Activated CD8-positive, alpha-beta memory T cell treated with anti-CD3 and anti-CD28 coated beads for 36 hours (primary cell): ENCODE results near the gene CYP19A1. TPM values are rescaled to one million over a fixed set of nuclear protein-coding genes. Genes with fewer than 3 reads are reported as not detected.

Experiments
- CTCF ChIA-PET: fragments of 350-600 bp; sonication (Branson Sonifier 250); formaldehyde crosslinking; loops from one replicate; lab custom pipeline; 2021; ENCODE audit warnings: antibody characterized with exemption; lab: Charles Lee
- POLR2A ChIA-PET: fragments of 350-600 bp; sonication (Branson Sonifier 250); formaldehyde crosslinking; loops from one replicate; lab custom pipeline; 2021; ENCODE audit warnings: antibody characterized with exemption; lab: Charles Lee
- total RNA-seq, 2 experiments: library from RNA; stranded (reverse); gene quantifications; one replicate each; pipeline ENCODE4 v1.2.3, GENCODE V29; 2021

The CYP19A1 gene
- total RNA-seq = not detected

DNA sequence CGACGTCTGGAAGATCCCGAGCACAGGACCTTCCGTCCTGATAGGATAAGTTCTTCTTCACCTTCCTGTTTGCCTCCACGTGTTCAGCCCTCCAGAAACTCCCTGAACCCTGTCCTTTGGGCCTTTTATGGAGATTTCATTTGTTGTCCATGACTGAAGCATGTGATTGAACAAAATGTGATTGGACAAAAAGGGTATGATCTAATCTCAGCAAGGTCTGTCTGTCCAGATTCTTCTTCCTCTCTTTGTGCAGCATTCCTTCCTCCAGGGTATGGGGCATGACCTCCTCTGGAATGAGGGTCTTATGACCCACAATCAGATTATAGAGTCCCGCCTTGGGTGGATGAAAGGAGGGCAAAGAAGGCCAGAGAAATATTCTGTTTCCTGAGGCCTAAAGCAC is at the start of gene CYP19A1:
Gene CYP19A1 (minus strand): TSS at position 101 of the 400 bp plus-strand sequence. CDS start 95,684 bp downstream, outside the sequence.
- CTCF ChIA-PET = no interaction called here

DNA sequence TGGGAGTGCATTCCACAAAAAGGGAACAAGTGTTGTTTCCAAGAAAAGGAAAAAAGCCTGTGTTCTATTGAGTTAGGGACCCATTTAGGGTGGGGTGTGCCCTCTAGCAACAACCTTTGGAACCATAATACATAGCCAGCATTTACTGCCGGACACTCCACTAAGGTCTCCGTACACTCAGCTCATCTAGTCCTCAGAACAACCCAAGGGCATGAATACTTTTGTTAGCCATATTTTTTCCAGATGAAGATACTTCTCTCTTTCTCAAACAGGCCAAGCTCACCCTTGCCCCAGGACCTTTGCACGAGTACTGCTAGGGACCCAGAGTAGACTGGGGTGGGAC is 49.3 kb upstream of the CYP19A1 start:
- ChIA-PET POLR2A (no interaction called here), CTCF (no interaction called here)

More for the DNA sequence above, at the start of gene CYP19A1:
- POLR2A ChIA-PET = no interaction called here

DNA sequence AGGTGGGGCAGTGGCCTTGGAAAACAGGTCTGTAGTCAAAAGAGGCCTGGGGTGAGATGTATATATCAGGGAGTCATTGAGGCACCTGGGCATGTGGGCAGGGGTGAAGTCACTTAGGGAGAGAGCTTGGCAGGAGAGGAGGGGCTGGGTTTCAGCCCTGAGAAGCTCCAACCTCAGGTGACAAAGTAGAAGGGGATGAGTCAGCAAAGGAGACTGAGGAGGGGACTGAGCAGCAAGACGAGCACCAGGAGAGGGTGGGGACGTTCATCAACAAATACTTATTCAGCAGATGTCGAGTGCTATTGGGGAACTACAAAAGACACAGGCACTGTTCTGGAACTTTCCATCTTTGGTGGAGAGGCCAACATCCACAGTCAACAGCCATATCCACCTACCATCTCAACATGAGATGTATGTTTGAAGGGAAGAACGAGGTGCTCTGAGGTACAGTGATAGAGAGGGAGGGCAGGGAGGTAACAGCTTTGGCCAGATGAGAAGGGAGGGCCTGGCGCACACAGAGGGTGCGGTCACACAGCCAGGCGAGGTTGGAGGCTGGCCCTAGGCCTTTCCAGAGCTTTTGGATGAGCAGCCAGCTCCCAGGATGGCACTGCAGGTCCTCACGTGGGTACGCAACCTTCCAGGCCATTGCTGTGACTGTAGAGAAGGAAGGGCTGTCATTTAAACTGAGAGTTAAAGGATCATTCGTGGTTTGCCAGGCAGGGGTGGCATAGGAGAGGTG is 48.7 kb upstream of the CYP19A1 start:
- ChIA-PET CTCF (no interaction called here), POLR2A (no interaction called here)

DNA sequence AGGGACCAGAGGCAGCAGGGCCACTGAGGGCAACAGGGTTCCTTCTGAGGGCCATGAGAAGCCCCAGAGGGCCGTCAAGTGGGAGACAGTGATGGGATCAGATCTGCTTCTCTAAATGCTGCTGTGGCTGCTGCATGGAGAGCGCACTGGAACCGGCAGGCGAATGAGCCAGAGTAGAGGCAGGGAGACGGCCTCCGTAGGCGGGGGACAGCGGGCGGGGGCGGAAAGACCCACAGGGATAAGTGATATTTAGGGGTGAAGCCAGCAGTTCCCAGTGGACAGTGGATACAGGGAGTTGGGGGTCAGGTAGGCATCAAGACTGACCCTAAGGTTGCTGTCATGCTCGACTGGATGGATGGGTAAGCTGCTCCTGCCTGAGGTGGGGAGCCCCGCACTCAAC is 48.1 kb upstream of the CYP19A1 start:
- POLR2A ChIA-PET = no interaction called here
- CTCF ChIA-PET = no interaction called here

GRCh38 chr15:51386029-51386428 is 47.6 kb upstream of the CYP19A1 start:
- ChIA-PET POLR2A (no interaction called here), CTCF (no interaction called here)

DNA sequence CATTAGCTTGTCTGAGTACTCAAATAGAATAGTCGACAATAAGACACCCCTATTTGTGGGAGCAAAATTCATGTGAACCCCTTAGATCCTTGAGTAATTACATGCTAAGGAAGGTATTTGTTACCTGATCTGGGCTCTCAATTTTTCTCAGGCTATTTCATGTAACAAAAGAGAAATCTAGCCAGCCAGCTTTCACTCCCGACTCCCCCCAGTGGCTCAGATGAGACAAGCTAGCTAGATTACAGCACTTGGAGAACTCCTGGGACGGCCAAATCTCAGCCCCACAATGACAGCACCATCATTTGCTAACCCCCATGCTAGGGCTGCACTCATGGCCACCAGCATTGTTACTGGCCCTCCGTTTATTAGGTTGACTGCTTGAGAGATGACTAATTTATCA is 44.4 kb upstream of the CYP19A1 start:
- ChIA-PET CTCF (no interaction called here), POLR2A (no interaction called here)

- ChIA-PET CTCF (interaction anchor here (0.7 to 1.2 kb wide), 3 partner anchors 9 to 218 kb away, joined by 3 read pairs; no protein-coding TSS in a partner anchor), POLR2A (no interaction called here)
Measured at GRCh38 chr15:51380999-51381806, 42.8 kb upstream of the CYP19A1 start.

- POLR2A ChIA-PET = no interaction called here
- CTCF ChIA-PET = interaction anchor here (1.7 kb wide), 1 partner anchor 217 kb away, joined by 5 read pairs; no protein-coding TSS in a partner anchor
Measured at GRCh38 chr15:51379390-51379789, 41.0 kb upstream of the CYP19A1 start.

GRCh38 chr15:51378406-51378805 is 40.0 kb upstream of the CYP19A1 start:
- CTCF ChIA-PET = no interaction called here
- POLR2A ChIA-PET = no interaction called here

DNA sequence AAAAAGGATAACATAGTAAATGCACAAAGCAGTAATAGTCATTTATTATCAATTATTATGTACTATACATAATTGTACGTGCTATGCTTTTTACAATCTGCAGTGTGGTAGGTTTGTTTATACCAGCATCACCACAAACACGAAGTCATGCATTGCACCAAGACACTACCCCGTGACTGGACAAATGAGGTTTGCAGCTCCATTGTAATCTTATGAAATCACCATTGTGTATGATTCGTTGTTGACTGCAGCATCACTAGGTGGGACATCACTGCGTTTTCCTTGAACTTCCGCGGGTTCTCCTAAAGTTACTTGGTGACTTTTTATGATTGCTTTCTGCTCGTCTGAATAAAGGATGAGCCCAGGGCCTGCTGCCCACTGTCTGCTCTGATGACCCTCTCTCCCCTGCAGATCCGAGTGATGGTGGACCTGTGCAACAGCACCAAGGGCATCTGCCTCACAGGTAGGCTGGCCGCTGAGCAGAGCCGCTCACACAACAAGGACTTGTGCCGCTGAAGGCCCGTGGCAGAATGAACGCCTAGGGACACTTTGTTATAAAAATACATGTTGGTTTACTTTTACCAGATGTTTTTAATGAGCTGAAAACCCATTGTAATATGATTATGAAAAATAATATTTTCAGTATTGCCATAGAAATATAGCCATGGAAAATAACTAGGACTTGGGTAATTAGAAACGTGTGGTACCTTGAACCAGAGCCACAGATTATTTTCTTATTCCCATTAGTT is 38.8 kb upstream of the CYP19A1 start:
- CTCF ChIA-PET = no interaction called here
- POLR2A ChIA-PET = no interaction called here

- CTCF ChIA-PET = no interaction called here
- POLR2A ChIA-PET = no interaction called here
Measured at GRCh38 chr15:51375966-51376640, 37.7 kb upstream of the CYP19A1 start.

GRCh38 chr15:51374131-51374530 is 35.7 kb upstream of the CYP19A1 start:
- CTCF ChIA-PET = no interaction called here
- POLR2A ChIA-PET = no interaction called here

- ChIA-PET POLR2A (interaction anchor here (0.5 kb wide), 1 partner anchor 118 kb away, joined by 4 read pairs; no protein-coding TSS in a partner anchor), CTCF (no interaction called here)
Measured at GRCh38 chr15:51371266-51371665, 32.9 kb upstream of the CYP19A1 start.

- CTCF ChIA-PET = interaction anchor here (1.2 kb wide), 1 partner anchor 11 kb away, joined by 3 read pairs; no protein-coding TSS in a partner anchor
- POLR2A ChIA-PET = no interaction called here
Measured at GRCh38 chr15:51369451-51369761, 31.0 kb upstream of the CYP19A1 start.

GRCh38 chr15:51368751-51369450 is 30.5 kb upstream of the CYP19A1 start:
- CTCF ChIA-PET = interaction anchor here (1.2 kb wide), 1 partner anchor 11 kb away, joined by 3 read pairs; no protein-coding TSS in a partner anchor
- POLR2A ChIA-PET = no interaction called here

GRCh38 chr15:51368307-51368706 is 29.9 kb upstream of the CYP19A1 start:
- ChIA-PET CTCF (no interaction called here), POLR2A (no interaction called here)

DNA sequence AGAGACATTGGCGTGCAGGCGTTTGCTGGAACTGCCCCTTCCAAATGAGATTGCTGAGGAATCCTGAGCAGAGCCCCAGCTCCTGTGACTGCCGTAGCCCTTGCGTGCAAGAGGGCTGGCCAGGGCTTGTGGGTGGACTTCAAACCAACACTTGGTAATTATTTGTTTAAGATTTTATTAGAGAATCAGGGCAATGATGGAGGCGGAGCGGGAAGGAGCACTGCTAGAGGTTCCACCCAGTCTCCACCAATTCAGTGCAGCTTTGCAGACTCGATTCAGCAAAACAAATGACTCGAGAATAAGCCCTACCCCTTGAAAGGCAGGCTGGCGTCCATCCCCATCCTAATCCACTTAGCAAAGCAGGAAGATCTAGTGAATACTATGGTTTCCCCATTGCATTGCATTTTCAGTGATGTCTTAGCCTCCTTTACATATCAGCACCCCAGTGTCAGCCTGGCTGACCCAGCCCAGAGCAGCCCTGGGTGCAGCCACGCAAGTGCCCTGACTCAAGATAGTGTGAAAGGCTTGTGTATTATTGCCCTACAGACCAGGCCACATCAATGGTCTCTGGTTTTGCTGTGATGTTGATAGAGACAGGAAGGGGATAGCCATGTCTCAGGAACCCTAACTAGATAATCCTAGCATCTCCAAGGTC is 29.1 kb upstream of the CYP19A1 start:
- POLR2A ChIA-PET = no interaction called here
- CTCF ChIA-PET = no interaction called here

DNA sequence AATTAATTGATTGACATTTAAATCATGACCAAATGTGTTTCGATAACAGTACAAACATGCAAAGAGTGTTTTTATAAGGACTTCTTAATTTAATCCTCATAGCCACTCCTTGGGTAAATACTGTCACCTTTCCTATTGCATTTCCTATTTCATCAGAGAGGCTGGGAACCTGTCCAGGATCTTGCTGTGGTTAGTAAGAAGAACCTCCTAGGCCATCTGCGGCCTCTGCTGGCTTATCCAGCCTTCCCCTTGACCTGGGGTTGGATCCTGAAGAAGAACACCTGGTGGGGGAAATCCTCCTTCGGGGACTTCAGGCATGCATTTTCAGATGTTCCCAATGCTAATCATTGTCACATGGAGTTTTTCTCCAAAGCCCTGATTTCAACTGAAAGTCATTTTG is 28.5 kb upstream of the CYP19A1 start:
- POLR2A ChIA-PET = no interaction called here
- CTCF ChIA-PET = no interaction called here
